C4-2B (cell line): ENCODE measurements around the gene TSEN15.

ENCODE experiments used
- CTCF ChIP-seq: fragments of 450-650 bp; conservative IDR thresholded peaks from 2 replicates; pipeline ENCODE4 v1.5.1; 2017; ENCODE audit warnings: mild to moderate bottlenecking
- ZFX ChIP-seq: fragments of 450-650 bp; IDR thresholded peaks from 2 replicates; pipeline ENCODE4 v1.6.1; 2017

- TF ChIP-seq CTCF: no peak
- TF ChIP-seq ZFX: no peak
These were observed 28.4 kb upstream of the TSEN15 start for GRCh38 chr1:184023171-184023570.
